Neural cell (in vitro differentiated cells): Measurements from ENCODE around the gene ZCCHC17.

Experiments
- CTCF ChIP-seq: fragments of 450-650 bp; IDR thresholded peaks from 2 replicates; pipeline ENCODE4 v1.5.1; 2014; ENCODE audit warnings: antibody characterized with exemption, mild to moderate bottlenecking, moderate library complexity; ENCODE audit not compliant: poor library complexity, severe bottlenecking
- EP300 ChIP-seq: fragments of 450-650 bp; conservative IDR thresholded peaks from 2 replicates; pipeline ENCODE4 v1.6.1; 2014; ENCODE audit warnings: antibody characterized with exemption, mild to moderate bottlenecking, moderate library complexity; ENCODE audit not compliant: poor library complexity, severe bottlenecking
- EZH2 ChIP-seq: fragments of 200-600, 300-800 bp; shearing (Covaris generic), sonication (generic); IDR thresholded peaks from 2 replicates; pipeline ENCODE4 v1.6.1; 2014; ENCODE audit warnings: antibody characterized with exemption, low read length, borderline replicate concordance, mild to moderate bottlenecking; ENCODE audit not compliant: insufficient read depth, poor library complexity, severe bottlenecking
- MXI1 ChIP-seq: fragments of 450-650 bp; conservative IDR thresholded peaks from 2 replicates; pipeline ENCODE4 v1.6.1; 2014; ENCODE audit warnings: antibody characterized with exemption, mild to moderate bottlenecking; ENCODE audit not compliant: poor library complexity, severe bottlenecking
- POLR2AphosphoS5 ChIP-seq: IDR thresholded peaks from 2 replicates; pipeline ENCODE4 v1.6.1; 2012
- REST ChIP-seq: IDR thresholded peaks from 2 replicates; pipeline ENCODE4 v1.6.1; 2012; ENCODE audit warnings: borderline replicate concordance
- SMC3 ChIP-seq: fragments of 450-650 bp; conservative IDR thresholded peaks from 2 replicates; pipeline ENCODE4 v1.6.1; 2014; ENCODE audit warnings: antibody characterized with exemption, mild to moderate bottlenecking, moderate library complexity; ENCODE audit not compliant: poor library complexity

- TF ChIP-seq POLR2AphosphoS5 = no peak
- no peak for TF ChIP-seq CTCF
- TF ChIP-seq REST = no peak
- TF ChIP-seq EZH2 = no peak
- no peak for TF ChIP-seq EP300
- no peak for TF ChIP-seq MXI1
- TF ChIP-seq SMC3 = no peak
Observed at GRCh38 chr1:31364561-31365250, 67.9 kb downstream of the ZCCHC17 start.
